Measurements from ENCODE around the gene MINDY3.

DNA sequence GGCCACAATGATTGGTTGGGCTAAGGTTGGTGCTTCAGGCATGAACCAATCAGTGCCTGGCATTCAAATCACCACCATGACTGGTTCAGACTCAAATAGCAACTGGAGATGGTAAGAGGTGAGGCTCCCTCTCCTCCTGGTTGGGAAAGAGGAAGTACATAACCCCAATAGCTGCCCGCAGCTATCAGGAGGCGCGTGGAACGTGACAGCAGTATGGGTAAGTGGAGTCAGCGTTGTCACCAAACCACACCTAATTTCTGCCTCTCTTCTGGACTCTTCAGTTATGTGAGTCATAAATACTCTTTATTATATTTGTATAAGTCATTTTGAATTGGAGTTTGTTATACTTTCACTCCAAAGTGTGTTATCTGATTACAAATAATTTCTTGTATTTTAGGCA, 122.7 kb downstream of the MINDY3 start:
- no peak for TF ChIP-seq POLR2A (IDR thresholded peaks at IDR 0.05; ENCODE audit: low read depth, low read length)
- TF ChIP-seq POLR2AphosphoS5 (IDR thresholded peaks at IDR 0.05; ENCODE audit: low read depth, low read length): no peak
- no peak for TF ChIP-seq SPI1 (IDR thresholded peaks at IDR 0.05; ENCODE audit: low read depth, low read length)
- no peak for TF ChIP-seq TAF1 (IDR thresholded peaks at IDR 0.05; ENCODE audit: low read depth, low read length)
